ENCODE data around the gene SEZ6. TPM values are rescaled to one million over a fixed set of nuclear protein-coding genes. Genes with fewer than 3 reads are reported as not detected.
A peak's percentile ranks its signal among the peaks of the same experiment; 100 is the strongest.

The SEZ6 gene
- total RNA-seq, 4 donors from 2014 or later, result not detected

GRCh38 chr17:28967221-28968135 is 38.4 kb downstream of the SEZ6 start:
- Histone ChIP-seq H3K27me3 (no peaks in the 10 kb centered on the region), H3K4me1 (peaks cover 0 to 8% of the 10 kb centered on the region in 2 donors), H3K36me3 (no peaks in the 10 kb centered on the region), H3K4me3 (replicated peaks in 1 of 3) (no peak overlapping the region), H3K9me3 (no peaks in the 10 kb centered on the region), H3K27ac (peak overlapping the region in 1 of 3 donors; percentile 10)
- WGBS, 2 donors, result 72 to 83% methylated on average over 5 to 7 of the region's 7 CpGs
- intact Hi-C loops (cut with DNase I), result loop anchor here (2.0 kb wide), 1 partner anchor 145 kb away; no protein-coding TSS in a partner anchor
- no peak for TF ChIP-seq POLR2A (IDR thresholded peaks at IDR 0.05)
- TF ChIP-seq, protein P1, sequence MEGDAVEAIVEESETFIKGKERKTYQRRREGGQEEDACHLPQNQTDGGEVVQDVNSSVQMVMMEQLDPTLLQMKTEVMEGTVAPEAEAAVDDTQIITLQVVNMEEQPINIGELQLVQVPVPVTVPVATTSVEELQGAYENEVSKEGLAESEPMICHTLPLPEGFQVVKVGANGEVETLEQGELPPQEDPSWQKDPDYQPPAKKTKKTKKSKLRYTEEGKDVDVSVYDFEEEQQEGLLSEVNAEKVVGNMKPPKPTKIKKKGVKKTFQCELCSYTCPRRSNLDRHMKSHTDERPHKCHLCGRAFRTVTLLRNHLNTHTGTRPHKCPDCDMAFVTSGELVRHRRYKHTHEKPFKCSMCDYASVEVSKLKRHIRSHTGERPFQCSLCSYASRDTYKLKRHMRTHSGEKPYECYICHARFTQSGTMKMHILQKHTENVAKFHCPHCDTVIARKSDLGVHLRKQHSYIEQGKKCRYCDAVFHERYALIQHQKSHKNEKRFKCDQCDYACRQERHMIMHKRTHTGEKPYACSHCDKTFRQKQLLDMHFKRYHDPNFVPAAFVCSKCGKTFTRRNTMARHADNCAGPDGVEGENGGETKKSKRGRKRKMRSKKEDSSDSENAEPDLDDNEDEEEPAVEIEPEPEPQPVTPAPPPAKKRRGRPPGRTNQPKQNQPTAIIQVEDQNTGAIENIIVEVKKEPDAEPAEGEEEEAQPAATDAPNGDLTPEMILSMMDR (IDR thresholded peaks at IDR 0.05), result no peak
- DNase-seq, result no peak

- Histone ChIP-seq H3K9me3 (no peaks in the 10 kb centered on the region), H3K36me3 (no peaks in the 10 kb centered on the region), H3K4me3 (replicated peaks in 1 of 3) (no peak overlapping the region), H3K27me3 (no peaks in the 10 kb centered on the region), H3K27ac (no peak overlapping the region), H3K4me1 (peaks cover 0 to 8% of the 10 kb centered on the region in 2 donors)
- 62 to 78% methylated on average over 7 to 8 of the region's 8 CpGs for WGBS, 2 donors
- intact Hi-C loops (cut with DNase I), result no loop called here
- TF ChIP-seq POLR2A (IDR thresholded peaks at IDR 0.05), result no peak
- TF ChIP-seq, protein P1 (IDR thresholded peaks at IDR 0.05), result no peak
- no peak for DNase-seq
Measured at GRCh38 chr17:28963841-28964240, 42.0 kb downstream of the SEZ6 start.

GRCh38 chr17:28963055-28963611 is 42.7 kb downstream of the SEZ6 start:
- H3K27ac ChIP-seq, result no peak overlapping the region
- intact Hi-C loops (cut with DNase I), result no loop called here
- H3K36me3 ChIP-seq, result no peaks in the 10 kb centered on the region
- H3K27me3 ChIP-seq, result no peaks in the 10 kb centered on the region
- no peak overlapping the region for H3K4me3 ChIP-seq (replicated peaks in 1 of 3)
- WGBS, 2 donors, result 40 to 57% methylated on average over 6 of the region's 6 CpGs
- no peak for DNase-seq
- peaks cover 0 to 4% of the 10 kb centered on the region in 2 donors for H3K4me1 ChIP-seq
- TF ChIP-seq POLR2A (IDR thresholded peaks at IDR 0.05), result no peak
- TF ChIP-seq, protein P1 (IDR thresholded peaks at IDR 0.05), result no peak
- no peaks in the 10 kb centered on the region for H3K9me3 ChIP-seq

DNA sequence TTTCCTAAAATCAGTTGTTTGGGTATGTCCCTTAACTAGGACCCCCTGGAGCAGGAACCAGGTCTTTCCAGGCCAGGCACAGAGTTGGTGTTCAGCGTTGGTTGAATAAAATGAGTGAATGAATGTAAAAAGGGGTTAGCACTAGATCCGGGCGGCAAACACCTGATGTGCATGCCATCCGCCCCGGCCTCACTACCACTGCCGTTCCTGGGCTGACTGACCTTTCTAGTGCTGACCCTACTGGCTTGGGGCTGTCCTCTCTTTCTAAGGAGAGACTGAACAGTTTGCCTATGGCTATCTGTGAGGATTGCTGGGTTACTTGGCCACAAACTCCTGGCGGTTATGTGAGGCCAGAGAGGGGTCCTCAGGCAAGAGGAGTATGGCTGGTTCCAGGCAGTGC is 44.4 kb downstream of the SEZ6 start:
- WGBS, 2 donors, result 83 to 90% methylated on average over 7 of the region's 7 CpGs
- no peaks in the 10 kb centered on the region for H3K27me3 ChIP-seq
- DNase-seq, result no peak
- no peak for TF ChIP-seq POLR2A (IDR thresholded peaks at IDR 0.05)
- TF ChIP-seq, protein P1 (IDR thresholded peaks at IDR 0.05), result no peak
- no peaks in the 10 kb centered on the region for H3K9me3 ChIP-seq
- no peaks in the 10 kb centered on the region for H3K4me1 ChIP-seq
- no peak overlapping the region for H3K4me3 ChIP-seq (replicated peaks in 1 of 3)
- intact Hi-C loops (cut with DNase I), result no loop called here
- no peaks in the 10 kb centered on the region for H3K36me3 ChIP-seq
- no peak overlapping the region for H3K27ac ChIP-seq
